GM21717 (cell line): ENCODE data around the gene BCAS3.
"Not testable (repeated sequence)": the region's sequence is repeated elsewhere in the genome, so short reads cannot be mapped to it uniquely, and the experiment has no call there.

Experiments used
- ATAC-seq: cut with Tn5 transposase; IDR thresholded peaks from one replicate; pipeline ENCODE4 v1.9.1; 2021; ENCODE audit warnings: mild to moderate bottlenecking, moderate library complexity; ENCODE audit not compliant: unreplicated experiment

Gene BCAS3

GRCh38 chr17:60677308-60678117 is at the start of gene BCAS3:
BCAS3 (plus strand) TSS chr17:60677851.
- ATAC-seq = peak; percentile 98

DNA sequence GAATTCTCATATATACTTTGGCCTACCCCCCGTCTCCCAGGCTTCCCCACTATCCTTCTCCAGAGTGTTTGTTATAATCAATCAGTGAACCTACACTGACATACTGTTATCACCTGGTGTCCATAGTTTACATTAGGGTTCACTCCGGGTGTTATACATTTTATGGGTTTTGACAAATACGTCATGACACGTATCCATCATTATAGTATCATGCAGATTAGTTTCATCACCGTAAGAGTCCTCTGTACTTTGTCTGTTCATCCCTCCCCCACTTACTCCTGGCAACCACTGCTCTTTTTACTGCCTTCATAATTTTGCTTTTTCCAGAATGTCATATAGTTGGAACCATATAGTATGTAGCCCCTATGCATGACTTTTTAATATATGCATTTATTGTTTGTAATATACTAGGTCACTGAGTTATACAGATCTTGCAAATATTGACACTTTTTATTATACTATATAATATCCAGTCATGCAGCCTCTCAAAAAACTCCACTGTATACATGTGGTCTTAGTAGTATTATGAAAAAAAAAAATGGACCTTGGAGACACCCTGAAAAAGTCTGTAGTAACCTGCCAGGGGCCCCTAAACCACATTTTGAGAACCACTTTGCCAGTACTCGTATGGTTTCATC is 49.3 kb upstream of the BCAS3 start:
- no peak for ATAC-seq

DNA sequence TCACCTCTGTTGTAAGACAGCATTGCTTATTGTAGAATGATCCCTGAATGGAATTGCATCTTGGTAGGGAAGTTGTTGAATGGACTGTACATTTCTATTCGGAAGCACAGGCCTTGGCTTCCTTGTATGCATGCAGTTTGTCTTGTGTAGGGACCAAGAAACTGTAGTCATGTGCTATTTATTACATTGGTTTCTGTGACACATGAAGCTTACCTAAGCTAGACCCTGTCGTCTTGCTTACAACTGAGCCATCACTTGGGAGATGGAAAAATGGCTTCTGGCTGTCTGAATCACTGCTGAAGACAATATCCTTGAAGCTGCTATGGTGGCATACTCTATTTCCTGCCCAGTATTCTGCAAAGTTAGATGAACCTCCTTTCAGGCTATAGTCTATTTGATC is 48.5 kb upstream of the BCAS3 start:
- no peak for ATAC-seq

DNA sequence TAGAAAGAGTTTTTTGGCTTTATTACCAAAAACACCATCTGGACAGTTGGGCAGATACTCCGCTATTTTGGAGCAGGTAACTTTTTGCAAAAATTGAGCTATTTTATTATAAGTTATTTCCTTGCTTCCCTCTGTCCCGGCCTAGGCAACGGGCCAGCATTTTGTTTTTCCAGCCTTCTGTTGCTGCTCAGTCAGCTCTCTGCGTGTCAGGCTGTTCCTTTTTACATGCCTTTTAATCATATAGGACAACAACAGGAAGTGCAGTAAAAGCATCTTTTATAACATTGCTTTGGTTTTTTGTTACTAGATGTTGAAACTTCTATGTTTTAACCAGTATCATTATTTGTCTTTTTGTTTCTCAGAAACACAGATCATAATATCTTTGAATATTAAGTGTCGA is 47.3 kb upstream of the BCAS3 start:
- no peak for ATAC-seq

DNA sequence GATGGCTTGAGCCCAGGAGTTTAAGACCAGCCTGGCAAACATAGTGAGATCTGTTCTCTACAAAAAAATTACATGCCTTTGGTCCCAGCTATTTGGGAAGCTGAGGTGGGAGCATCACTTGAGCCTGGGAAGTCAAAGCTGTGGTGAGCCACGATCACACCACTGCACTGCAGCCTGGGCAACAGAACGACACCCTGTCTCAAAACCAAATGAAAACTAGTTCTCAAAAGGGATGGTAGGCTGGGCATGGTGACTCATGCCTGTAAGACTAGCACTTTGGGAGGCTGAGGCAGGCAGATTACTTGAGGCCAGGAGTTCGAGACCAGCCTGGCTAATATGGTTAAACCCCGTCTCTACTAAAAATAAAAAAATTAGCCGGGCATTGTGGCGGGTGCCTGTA is 46.5 kb upstream of the BCAS3 start:
- no peak for ATAC-seq

- ATAC-seq = no peak
These were observed 40.0 kb upstream of the BCAS3 start for GRCh38 chr17:60637683-60638082.

GRCh38 chr17:60639019-60639330 is 38.7 kb upstream of the BCAS3 start:
- ATAC-seq = no peak

DNA sequence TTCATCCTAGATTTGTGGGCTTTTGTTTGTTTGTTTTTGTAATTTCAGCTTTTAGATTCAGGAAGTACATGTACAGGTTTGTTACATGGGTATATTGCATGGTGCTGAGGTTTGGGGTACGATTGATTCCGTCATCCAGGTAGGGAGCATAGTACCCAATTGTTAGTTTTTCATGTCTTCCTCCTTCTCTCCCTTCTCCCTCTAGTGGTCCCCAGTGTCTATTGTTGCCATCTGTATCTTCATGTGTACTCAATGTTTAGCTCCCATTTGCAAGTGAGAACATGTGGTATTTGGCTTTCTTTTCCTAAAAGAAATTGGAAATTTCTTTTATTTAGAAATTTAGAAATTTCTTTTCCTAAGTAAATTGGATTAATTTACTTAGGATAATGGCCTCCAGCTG is 37.1 kb upstream of the BCAS3 start:
- no peak for ATAC-seq

- no peak for ATAC-seq
These were observed 36.5 kb upstream of the BCAS3 start for GRCh38 chr17:60641126-60641525.

GRCh38 chr17:60641810-60642220 is 35.8 kb upstream of the BCAS3 start:
- ATAC-seq = no peak

GRCh38 chr17:60645918-60646523 is 31.6 kb upstream of the BCAS3 start:
- no peak for ATAC-seq

DNA sequence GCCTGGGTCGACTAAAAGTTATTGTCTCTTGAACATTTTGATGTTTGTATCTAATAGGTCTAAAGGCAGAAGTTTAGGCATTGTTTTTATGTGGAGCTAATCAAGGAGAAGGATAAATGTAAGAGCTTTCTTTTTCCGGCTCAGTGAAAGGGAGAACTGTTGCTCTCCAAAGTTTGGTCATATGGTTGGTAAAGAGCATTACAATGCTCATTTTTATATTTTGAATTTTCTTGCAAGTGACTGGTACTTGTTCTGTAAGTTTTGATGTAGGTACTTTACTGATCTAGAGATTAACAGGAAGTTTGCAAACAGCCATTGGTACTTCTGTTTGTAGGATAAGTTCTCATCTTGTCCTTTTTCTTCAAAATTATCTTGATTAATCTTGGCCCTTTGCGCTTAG is 30.9 kb upstream of the BCAS3 start:
- ATAC-seq = no peak

GRCh38 chr17:60647705-60648104 is 29.9 kb upstream of the BCAS3 start:
- no peak for ATAC-seq

DNA sequence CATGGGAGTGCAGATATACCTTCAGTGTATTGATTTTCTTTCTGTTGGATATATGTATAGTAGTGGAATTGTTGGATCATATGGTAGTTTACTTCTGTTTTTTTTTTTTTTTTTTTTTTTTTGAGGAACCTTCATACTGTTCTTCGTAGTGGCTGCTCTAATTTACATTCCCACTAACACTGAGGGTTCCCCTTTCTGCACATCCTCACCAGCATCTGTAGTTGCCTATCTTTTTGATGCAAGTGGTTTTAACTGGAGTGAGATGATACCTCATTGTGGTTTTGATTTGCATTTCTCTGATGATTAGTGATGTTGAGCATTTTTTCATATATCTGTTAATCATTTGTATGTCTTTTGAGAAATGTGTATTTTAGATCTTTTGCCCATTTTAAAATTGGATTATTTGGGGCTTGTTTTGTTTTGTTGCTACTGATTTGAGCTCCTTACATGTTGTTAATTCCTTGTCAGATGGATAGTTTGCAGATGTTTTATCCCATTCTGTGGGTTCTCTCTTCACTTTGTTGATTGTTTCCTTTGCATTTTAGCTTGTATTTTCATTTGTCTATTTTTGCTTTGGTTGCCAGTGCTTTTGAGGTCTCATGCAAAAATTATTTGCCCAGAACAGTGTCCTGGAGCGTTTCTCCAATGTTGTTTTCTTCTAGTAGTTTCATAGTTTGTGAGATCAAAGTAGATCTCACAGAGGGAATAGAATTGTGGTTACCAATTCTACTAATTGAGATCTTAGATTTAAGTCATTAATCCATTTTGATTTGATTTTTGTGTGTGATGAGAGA is 25.0 kb upstream of the BCAS3 start:
- peak; percentile 95 for ATAC-seq

DNA sequence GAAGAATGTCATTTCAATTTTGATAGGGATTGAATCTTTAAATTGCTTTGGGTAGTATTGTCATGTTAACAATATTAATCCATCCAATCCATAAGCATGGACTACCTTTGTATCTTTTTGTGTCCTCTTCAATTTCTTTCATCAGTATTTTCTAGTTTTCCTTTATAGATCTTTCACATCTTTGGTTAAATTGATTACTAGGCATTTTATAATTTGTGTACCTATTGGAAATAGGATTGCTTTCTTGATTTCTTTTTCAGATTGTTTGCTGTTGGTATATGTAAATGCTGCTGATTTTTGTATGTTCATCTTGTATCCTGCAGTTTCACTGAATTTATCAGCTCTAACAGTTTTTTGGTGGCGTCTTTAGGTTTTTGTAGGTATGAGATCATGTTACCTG is 24.1 kb upstream of the BCAS3 start:
- no peak for ATAC-seq

DNA sequence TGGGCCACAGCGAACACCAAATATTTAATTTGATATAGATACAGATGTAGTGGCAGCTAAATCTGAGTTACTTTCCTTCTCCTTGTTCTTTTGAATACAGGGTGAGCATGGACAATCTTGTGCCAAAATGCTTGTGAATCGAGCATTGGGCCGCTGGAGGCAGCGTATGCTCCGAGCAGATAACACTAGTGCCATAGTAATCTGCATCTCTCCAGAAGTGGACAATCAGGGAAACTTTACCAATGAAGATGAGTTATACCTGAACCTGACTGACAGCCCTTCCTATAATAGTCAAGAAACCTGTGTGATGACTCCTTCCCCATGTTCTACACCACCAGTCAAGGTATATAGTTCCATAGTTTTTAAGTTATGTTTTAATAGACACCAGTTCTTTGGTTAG is 21.2 kb upstream of the BCAS3 start:
- no peak for ATAC-seq

DNA sequence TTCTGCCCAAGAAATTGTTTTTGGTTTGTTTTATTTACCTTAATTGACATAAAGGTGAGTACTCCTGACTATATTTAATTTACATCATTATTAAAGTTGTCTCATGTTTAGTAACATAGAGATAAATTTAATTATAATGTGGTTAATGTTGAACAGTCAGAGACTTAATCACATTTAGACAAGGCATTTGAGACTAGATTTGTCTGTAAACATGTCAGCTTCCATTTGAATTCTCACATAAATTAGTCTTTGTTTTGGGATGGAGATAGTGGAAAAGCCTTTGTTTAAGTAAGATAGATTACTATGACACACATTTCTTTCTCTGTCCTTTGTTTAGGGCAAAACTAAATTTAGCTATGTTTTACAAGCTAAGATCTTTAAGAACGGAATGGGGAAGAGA is 18.5 kb upstream of the BCAS3 start:
- no peak for ATAC-seq

- no peak for ATAC-seq
These were observed 16.2 kb upstream of the BCAS3 start for GRCh38 chr17:60661489-60661888.

GRCh38 chr17:60664022-60664421 is 13.6 kb upstream of the BCAS3 start:
- ATAC-seq = no peak

DNA sequence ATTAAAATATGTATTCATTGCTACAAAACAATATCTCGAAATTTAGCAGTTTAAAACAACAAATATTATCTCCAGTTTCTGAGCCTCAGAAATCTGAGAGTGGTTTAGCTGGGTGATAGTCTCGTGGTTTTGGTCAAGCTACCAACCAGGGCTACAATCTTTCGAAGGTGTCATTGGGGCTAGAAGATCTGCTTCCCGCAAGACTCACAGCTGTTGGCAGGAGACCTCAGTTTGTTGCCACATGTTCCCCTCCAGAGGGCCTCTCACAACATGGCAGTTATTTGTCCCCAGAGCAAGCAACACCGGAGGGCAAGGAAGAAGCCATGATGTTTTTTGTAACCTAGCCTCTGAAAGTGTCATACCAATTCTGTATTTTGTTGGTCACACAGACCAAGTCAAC is 12.0 kb upstream of the BCAS3 start:
- no peak for ATAC-seq

DNA sequence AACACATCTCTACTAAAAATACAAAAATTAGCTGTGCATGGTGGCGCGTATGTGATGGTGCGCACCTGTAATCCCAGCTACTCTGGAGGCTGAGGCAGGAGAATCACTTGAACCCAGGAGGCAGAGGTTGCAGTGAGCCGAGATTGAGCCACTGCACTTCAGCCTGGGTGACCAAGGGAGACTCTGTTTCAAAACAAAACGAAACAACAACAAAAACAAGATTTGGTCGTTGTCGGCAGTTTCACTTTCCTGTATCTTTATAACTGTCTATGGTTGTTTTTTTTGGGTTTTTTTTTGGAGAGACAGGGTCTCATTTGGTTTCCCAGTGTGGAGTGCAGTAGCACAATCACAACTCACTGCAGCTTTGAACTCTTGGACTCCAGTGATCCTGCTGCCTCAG is 8.9 kb upstream of the BCAS3 start:
- not testable (repeated sequence) for ATAC-seq

- no peak for ATAC-seq
These were observed 6.2 kb upstream of the BCAS3 start for GRCh38 chr17:60671482-60671881.
